Ascending aorta (tissue), 2 donors: Measurements from ENCODE around the gene AK6. TPM values are rescaled to one million over a fixed set of nuclear protein-coding genes. Genes with fewer than 3 reads are reported as not detected.

ENCODE experiments used
- DNase-seq, 2 donors: peaks; one replicate each; pipeline ENCODE4 v3.0.0-alpha.2; 2019; ENCODE audit warnings: low spot score in 2 of 2
- H3K27ac ChIP-seq, 2 donors: fragments of 200-600 bp; sonication (generic); one replicate each; pipeline ENCODE4 v1.5.1; 2016 to 2017; ENCODE audit warnings: mild to moderate bottlenecking in 1 of 2
- H3K27me3 ChIP-seq: fragments of 200-600 bp; sonication (generic); one replicate; pipeline ENCODE4 v1.5.1; 2017
- H3K36me3 ChIP-seq, 2 donors: fragments of 200-600 bp; sonication (generic); one replicate each; pipeline ENCODE4 v1.5.1; 2016
- H3K4me1 ChIP-seq, 2 donors: fragments of 200-600 bp; sonication (generic); one replicate each; pipeline ENCODE4 v1.5.1; 2016 to 2017; ENCODE audit warnings: mild to moderate bottlenecking in 1 of 2
- H3K4me3 ChIP-seq, 2 donors: fragments of 200-600 bp; sonication (generic); one replicate each; pipeline ENCODE4 v1.5.1; 2016 to 2017; ENCODE audit warnings: mild to moderate bottlenecking in 1 of 2
- H3K9me3 ChIP-seq, 2 donors: fragments of 200-600 bp; sonication (generic); one replicate each; pipeline ENCODE4 v1.5.1; 2016
- CTCF ChIP-seq, 3 experiments: fragments of 200-600 bp in 2 of 3; fragments of 450-650 bp in 1 of 3; sonication (generic) in 2 of 3; IDR thresholded peaks; one replicate each; pipeline ENCODE4 v1.5.1; 2016 to 2019; ENCODE audit warnings: antibody characterized with exemption in 3 of 3, mild to moderate bottlenecking in 1 of 3, moderate library complexity in 1 of 3
- intact Hi-C: fragments of 100-400 bp; cut with DNase I; formaldehyde crosslinking; loops from one replicate; pipeline ENCODE4 v1.15.1; 2023
- total RNA-seq: library from RNA; depleted of rRNA; stranded (reverse); fragments of >200 nt; gene quantifications from one replicate; pipeline ENCODE4 v1.1.0, GENCODE V29; 2016

AK6 gene
- total RNA-seq, 1 donor from 2014 or later: 3.9 TPM

GRCh38 chr5:69359699-69360098, 9.6 kb downstream of the AK6 start:
- Histone ChIP-seq H3K27me3 (no peaks in the 10 kb centered on the region), H3K36me3 (peaks cover 10 to 20% of the 10 kb centered on the region in 2 donors), H3K4me3 (no peak overlapping the region), H3K4me1 (no peaks in the 10 kb centered on the region), H3K27ac (no peak overlapping the region), H3K9me3 (no peaks in the 10 kb centered on the region)
- intact Hi-C loops: no loop called here
- no peak for DNase-seq
- no peak for TF ChIP-seq CTCF (IDR thresholded peaks at IDR 0.05)

GRCh38 chr5:69350664-69351063, 18.7 kb downstream of the AK6 start:
- peaks cover 27 to 57% of the 10 kb centered on the region in 2 donors for H3K36me3 ChIP-seq

GRCh38 chr5:69343083-69343482, 26.2 kb downstream of the AK6 start:
- Histone ChIP-seq H3K9me3 (no peaks in the 10 kb centered on the region), H3K27me3 (no peaks in the 10 kb centered on the region), H3K4me3 (no peak overlapping the region), H3K4me1 (no peaks in the 10 kb centered on the region), H3K36me3 (no peaks in the 10 kb centered on the region), H3K27ac (no peak overlapping the region)
- intact Hi-C loops: no loop called here
- no peak for DNase-seq
- TF ChIP-seq CTCF (IDR thresholded peaks at IDR 0.05): no peak

More at GRCh38 chr5:69350664-69351063, 18.7 kb downstream of the AK6 start:
- Histone ChIP-seq H3K9me3 (no peaks in the 10 kb centered on the region), H3K27me3 (no peaks in the 10 kb centered on the region), H3K4me3 (no peak overlapping the region), H3K4me1 (no peaks in the 10 kb centered on the region), H3K27ac (no peak overlapping the region)
- intact Hi-C loops: no loop called here
- no peak for DNase-seq
- no peak for TF ChIP-seq CTCF (IDR thresholded peaks at IDR 0.05)

GRCh38 chr5:69341520-69342161, 27.7 kb downstream of the AK6 start:
- H3K27ac ChIP-seq: no peak overlapping the region
- no peaks in the 10 kb centered on the region for H3K36me3 ChIP-seq
- no peaks in the 10 kb centered on the region for H3K27me3 ChIP-seq
- intact Hi-C loops: no loop called here
- TF ChIP-seq CTCF (IDR thresholded peaks at IDR 0.05): no peak
- no peak for DNase-seq
- H3K4me1 ChIP-seq: no peaks in the 10 kb centered on the region
- no peaks in the 10 kb centered on the region for H3K9me3 ChIP-seq
- no peak overlapping the region for H3K4me3 ChIP-seq

GRCh38 chr5:69335341-69335935, 33.9 kb downstream of the AK6 start:
- Histone ChIP-seq H3K4me3 (no peak overlapping the region), H3K4me1 (peaks cover 0 to 9% of the 10 kb centered on the region in 2 donors), H3K9me3 (no peaks in the 10 kb centered on the region), H3K27ac (no peak overlapping the region), H3K27me3 (no peaks in the 10 kb centered on the region), H3K36me3 (no peaks in the 10 kb centered on the region)
- intact Hi-C loops: loop anchor here (1.0 to 10.0 kb wide), 2 partner anchors 61 to 292 kb away; no protein-coding TSS in a partner anchor
- DNase-seq: no peak
- TF ChIP-seq CTCF (IDR thresholded peaks at IDR 0.05): no peak
